GM12873 (cell line): Measurements from ENCODE around the gene ICAM5.

Experiments used
- TF ChIP-seq, protein P1 (sequence below): IDR thresholded peaks from 2 replicates; pipeline ENCODE4 v1.5.1; 2012; ENCODE audit warnings: low read depth, mild to moderate bottlenecking, moderate library complexity, low read length, control low read depth; ENCODE audit not compliant: insufficient read depth; ENCODE audit errors: missing control alignments

The ICAM5 gene

DNA sequence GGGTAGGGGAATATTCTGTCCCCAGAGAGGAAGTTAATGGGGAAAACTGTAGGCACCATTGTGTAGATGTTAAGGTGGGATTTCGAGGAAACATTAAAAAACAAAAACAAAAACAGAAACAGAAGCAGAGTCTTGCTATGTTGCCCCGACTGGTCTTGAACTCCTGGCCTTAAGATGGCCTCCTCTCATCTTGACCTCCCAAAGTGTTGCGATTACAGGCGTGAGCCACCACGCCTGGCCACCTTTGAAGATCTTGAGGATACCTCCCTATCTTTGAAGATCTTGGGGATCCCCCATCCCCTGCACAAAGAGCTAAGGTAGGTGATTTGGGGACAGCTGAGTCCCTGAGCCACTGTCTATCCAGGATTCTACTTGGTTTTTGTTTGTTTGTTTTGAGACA, 50.2 kb downstream of the ICAM5 start:
- TF ChIP-seq, protein P1, sequence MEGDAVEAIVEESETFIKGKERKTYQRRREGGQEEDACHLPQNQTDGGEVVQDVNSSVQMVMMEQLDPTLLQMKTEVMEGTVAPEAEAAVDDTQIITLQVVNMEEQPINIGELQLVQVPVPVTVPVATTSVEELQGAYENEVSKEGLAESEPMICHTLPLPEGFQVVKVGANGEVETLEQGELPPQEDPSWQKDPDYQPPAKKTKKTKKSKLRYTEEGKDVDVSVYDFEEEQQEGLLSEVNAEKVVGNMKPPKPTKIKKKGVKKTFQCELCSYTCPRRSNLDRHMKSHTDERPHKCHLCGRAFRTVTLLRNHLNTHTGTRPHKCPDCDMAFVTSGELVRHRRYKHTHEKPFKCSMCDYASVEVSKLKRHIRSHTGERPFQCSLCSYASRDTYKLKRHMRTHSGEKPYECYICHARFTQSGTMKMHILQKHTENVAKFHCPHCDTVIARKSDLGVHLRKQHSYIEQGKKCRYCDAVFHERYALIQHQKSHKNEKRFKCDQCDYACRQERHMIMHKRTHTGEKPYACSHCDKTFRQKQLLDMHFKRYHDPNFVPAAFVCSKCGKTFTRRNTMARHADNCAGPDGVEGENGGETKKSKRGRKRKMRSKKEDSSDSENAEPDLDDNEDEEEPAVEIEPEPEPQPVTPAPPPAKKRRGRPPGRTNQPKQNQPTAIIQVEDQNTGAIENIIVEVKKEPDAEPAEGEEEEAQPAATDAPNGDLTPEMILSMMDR, result no peak

DNA sequence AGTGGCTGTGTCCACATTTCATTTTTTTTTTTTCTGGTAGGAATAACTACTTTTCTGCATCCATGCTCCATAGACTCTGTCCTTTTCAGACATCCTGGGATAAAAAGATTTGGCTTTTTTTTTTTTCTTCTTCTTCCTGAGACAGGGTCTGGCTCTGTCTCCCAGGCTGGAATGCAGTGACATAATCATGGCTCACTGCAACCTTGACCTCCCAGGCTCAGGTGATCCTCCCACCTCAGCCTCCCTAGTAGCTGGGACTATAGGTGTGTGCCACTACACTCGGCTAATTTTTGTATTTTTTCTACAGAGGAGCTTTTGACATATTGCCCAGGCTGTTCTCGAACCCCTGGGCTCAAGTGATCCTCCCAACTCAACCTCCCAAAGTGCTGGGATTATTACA, 53.7 kb downstream of the ICAM5 start:
- TF ChIP-seq, protein P1, result no peak

DNA sequence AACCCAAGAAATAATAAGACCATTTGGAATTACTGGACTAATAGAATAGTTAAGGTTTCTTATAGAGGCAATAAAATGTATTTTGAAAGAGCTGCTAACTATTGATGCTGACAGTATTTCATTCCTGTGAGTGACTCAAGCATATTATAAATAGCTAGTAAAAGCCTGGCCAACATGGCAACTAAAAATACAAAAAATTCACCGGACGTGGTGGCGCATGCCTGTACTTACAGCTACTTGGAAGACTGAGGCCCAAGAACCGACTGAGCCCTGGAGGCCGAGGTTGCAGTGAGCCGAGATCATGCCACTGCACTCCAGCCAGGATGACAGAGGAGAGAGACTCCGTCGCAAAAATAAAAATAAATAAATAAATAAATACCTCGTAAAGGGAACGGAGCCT, 55.0 kb downstream of the ICAM5 start:
- TF ChIP-seq, protein P1, result no peak
